HUES6 (cell line): Measurements from ENCODE around the gene C10orf62.

ENCODE experiments used
- H3K27ac ChIP-seq: 2 replicates; pipeline ENCODE4 v1.7.0; 2013; ENCODE audit warnings: low read depth, mild to moderate bottlenecking, low read length, inconsistent platforms
- H3K27me3 ChIP-seq: 2 replicates; pipeline ENCODE4 v1.6.1; 2013; ENCODE audit warnings: low read length; ENCODE audit not compliant: control insufficient read depth, insufficient read depth
- H3K36me3 ChIP-seq: 2 replicates; pipeline ENCODE4 v1.6.1; 2013; ENCODE audit warnings: low read length; ENCODE audit not compliant: control insufficient read depth, insufficient read depth
- H3K4me1 ChIP-seq: 2 replicates; pipeline ENCODE4 v1.6.1; 2013; ENCODE audit warnings: low read length; ENCODE audit not compliant: control insufficient read depth, insufficient read depth
- H3K4me3 ChIP-seq: 2 replicates; pipeline ENCODE4 v1.5.1; 2013; ENCODE audit warnings: low read depth, low read length
- H3K9ac ChIP-seq: one replicate; pipeline ENCODE4 v1.6.1; 2013; ENCODE audit warnings: mild to moderate bottlenecking, low read length
- H3K9me3 ChIP-seq: 2 replicates; pipeline ENCODE4 v1.6.1; 2013; ENCODE audit warnings: low read depth, low read length; ENCODE audit not compliant: control insufficient read depth, insufficient read depth

The C10orf62 gene, protein sequence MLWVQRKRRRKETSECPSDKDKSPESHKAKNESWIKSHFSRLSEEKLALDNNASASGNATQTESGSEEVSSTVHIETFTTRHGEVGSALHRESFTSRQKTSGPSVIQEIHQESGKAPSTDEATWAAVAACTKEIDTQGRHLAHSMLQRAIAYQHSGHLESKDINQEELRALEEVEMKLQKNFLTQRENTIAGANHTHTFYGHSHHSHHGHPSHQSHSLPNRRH

DNA sequence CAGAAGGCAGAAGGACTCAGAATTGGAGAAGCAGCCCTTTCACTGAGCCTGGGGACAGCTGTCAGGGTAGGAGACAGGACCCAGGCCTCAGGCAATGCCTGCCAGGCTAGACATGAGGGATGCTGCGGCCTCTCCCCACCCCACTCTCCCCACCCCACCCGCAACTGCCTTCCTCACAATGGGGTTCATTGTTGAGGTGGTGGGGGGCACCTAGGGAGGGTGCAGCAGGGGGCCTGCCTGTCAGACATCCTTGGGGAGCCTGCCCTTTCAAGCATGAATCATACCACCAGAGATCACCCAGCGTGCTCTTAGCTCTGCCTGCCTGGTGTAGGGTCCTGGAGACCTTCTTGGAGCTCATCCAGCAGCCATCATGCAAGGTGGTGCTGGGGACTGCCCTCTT is at the start of gene C10orf62:
Gene C10orf62, plus strand, starts transcription at position 243 of the 400 bp plus-strand sequence. CDS start 177 bp downstream, outside the sequence.
- Histone ChIP-seq H3K36me3 (no peaks in the 10 kb centered on the region), H3K4me1 (no peaks in the 10 kb centered on the region), H3K9me3 (no peaks in the 10 kb centered on the region), H3K27ac (no peak within 1 kb of the TSS), H3K4me3 (no peak within 1 kb of the TSS), H3K27me3 (no peaks in the 10 kb centered on the region), H3K9ac (no peak within 1 kb of the TSS)

DNA sequence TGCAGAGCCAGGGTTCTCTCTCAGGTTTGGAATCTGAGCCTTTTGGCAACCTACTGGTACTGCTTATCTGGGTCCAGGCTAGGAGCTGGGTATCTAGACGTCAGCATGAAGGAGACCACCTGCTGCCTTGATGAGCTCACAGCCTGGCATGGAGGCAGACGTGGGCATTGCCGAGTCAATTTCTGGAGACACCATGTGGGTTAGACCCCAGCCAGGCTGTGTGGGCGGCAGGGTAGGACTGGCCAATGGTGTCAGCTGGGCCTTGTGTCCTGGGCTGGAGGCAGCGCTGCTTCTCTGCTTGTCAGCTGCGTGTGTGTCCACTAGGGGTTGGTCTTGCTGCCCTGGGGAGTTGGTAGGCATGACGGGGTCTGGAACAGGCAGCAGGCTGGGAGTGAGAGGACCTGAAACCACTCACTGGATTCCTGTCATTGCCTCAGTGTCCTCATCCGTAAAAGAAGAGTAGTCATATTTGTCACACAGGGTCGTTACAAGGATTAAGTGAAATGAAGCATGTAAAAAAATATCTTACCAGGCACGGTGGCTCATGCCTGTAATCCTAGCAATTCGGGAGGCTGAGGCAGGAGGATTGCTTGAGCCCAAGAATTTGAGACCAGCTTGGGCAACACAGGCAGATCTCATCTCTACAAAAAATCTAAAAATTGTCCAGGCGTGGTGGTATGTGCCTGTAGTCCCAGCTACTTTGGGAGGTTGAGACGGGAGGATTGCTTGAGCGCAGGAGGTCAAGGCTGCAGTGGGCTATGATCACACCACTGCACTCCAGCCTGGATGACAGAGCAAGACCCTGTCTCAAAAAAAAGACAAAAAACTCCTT is 48.6 kb upstream of the C10orf62 start:
- H3K9ac ChIP-seq: no peak overlapping the region
- no peaks in the 10 kb centered on the region for H3K27me3 ChIP-seq
- no peak overlapping the region for H3K4me3 ChIP-seq
- no peaks in the 10 kb centered on the region for H3K9me3 ChIP-seq
- no peak overlapping the region for H3K27ac ChIP-seq
- H3K36me3 ChIP-seq: no peaks in the 10 kb centered on the region
- peaks cover 42% of the 10 kb centered on the region for H3K4me1 ChIP-seq

DNA sequence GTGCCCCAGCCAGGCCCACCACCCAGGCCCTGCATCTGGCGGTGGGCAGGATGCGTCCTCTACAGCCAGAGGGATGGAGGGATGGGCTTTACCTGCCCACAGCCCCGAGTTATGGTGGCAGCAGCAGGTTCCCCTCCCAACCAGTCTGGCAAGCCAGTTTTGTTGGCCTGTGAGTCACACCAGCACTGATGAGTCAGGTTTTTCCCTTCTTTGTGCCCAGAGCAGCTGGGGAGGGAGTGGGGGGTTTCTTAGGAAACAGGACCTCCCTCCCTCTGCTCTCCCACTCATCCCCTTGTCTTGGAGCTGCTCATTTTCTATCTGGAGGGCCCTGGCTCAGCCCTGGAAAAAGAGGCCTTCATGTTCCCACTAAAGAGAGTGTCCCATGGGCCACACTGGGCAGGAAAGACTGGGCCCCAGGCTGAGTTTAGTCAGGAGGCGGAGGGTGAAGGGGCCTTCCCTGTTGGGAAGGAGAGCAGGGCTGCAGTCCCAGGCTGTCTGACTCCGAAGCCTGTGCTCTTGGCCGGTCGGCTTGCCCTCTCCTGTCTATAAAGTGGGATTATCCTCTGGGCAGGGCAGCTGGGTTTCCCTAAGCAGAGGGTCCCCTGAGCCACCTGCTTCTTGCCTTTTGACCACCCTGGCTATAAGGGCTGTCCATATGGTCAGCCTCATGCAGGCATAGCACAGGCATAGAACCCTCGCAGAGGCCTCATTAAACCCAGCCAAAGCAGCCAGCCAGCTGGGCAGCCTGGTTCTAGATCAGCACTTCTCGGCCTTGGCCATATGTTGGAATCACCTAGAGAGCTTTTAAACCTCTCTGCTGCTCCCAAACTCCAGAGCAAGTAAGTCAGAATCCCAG is 47.1 kb upstream of the C10orf62 start:
- Histone ChIP-seq H3K4me1 (peaks cover 42% of the 10 kb centered on the region), H3K4me3 (no peak overlapping the region), H3K9me3 (no peaks in the 10 kb centered on the region), H3K9ac (peak overlapping the region; percentile 69), H3K27me3 (no peaks in the 10 kb centered on the region), H3K27ac (peak overlapping the region; percentile 58), H3K36me3 (no peaks in the 10 kb centered on the region)

DNA sequence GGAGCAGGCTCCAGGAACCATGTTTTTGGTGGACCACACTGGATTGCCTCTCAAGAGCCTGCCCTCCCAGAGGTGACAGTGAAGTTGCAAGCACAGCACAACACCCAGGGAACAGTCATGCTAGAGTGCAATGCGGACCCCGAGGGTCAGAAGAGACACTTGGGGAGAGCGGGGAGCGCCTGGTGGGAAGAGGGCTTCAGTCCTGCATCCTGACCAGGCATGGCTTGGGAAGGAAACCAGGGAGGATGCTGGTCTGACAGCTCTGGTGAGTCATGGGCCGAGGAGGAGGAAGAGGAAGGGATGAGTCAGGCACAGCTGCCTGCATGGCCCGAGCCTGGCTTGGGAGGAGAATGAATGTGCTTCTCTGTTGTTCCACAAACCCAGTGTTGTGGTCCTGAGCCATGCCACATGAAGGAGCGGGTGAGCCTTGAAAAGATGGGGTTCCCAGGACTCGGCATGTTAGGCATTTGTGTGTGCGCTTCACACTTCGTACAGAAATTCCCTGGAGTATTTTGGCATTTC is 46.4 kb upstream of the C10orf62 start:
- Histone ChIP-seq H3K9me3 (no peaks in the 10 kb centered on the region), H3K27ac (peak overlapping the region; percentile 58; the same call in 1 of the 2 replicates), H3K36me3 (no peaks in the 10 kb centered on the region), H3K4me3 (no peak overlapping the region), H3K4me1 (peaks cover 45% of the 10 kb centered on the region), H3K27me3 (no peaks in the 10 kb centered on the region), H3K9ac (peak overlapping the region; percentile 69)

DNA sequence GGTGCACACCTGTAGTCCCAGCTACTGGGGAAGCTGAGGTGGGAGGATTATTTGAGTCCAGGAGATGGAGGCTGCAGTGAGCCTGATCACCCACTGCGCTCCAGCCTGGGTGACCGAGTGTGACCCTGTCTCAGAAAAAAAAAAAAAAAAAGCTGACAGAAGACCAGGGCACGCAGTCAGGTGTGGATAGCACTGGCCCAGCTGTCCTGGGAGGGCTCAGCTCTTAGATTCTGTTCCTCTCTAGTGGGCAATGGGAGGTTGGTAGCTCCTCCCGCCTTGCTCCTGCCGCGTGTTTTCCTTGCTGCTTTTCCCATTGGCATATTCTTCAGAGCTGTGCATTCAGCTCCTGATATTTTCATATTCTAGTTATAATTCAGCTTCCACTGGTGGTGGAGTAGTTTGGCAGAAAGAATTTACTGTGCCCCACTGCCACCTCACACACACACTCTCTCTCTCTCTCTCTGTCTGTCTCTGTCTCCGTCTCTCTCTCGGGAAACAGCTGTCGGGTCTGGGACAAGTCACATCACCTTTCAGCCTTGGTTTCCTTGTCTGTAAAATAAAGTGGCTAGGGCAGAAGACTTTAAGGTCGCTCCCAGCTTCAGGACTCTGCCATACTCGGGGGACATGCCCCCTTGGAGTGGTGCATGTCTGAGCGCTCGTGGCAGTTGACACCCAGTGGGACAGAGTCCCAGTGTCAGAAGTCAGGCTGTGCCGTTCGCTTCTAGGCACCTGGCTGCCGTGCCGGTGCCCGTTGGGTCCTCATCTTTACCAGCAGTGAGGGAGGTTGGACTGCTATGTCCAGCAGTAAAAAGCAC is 42.9 kb upstream of the C10orf62 start:
- no peak overlapping the region for H3K9ac ChIP-seq
- peaks cover 53% of the 10 kb centered on the region for H3K4me1 ChIP-seq
- H3K27ac ChIP-seq: no peak overlapping the region
- H3K36me3 ChIP-seq: no peaks in the 10 kb centered on the region
- H3K27me3 ChIP-seq: no peaks in the 10 kb centered on the region
- no peaks in the 10 kb centered on the region for H3K9me3 ChIP-seq
- H3K4me3 ChIP-seq: no peak overlapping the region

DNA sequence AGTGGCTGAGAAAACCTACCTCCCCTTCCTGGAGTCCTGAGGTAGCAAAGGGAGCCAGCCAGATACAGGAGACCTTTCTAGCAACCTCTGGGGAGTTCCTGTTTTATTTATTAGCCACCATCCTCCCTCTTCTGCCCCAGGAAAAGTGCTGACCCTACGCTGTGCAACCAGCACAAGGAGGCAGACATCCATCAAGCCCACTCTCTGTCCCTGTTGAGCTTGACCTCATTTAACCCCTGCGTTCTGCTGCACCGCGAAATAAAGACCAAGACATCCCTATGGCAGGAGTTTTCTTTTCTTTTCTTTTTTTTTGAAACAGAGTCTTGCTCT is 42.3 kb upstream of the C10orf62 start:
- Histone ChIP-seq H3K4me1 (peaks cover 49% of the 10 kb centered on the region), H3K9ac (no peak overlapping the region), H3K9me3 (no peaks in the 10 kb centered on the region), H3K36me3 (no peaks in the 10 kb centered on the region), H3K27me3 (no peaks in the 10 kb centered on the region), H3K4me3 (no peak overlapping the region), H3K27ac (no peak overlapping the region)

DNA sequence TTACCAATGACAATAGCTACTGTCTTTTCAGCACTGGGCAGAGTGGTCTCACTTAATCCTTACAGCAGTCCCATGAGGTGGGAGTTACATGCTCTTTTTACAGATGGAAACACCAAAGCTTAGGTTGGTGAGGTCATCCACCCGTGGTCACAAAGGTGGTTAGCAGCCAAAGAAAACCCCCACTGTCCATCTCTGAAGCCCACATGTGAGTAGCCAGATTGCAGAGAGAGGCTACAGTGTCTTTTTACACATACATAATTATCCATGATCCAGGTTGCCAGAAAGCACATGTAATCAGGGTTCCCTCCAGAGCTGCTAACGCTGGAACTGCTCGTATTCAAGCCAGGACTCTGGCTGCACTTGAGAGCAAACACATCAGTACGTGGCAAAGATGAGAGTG is 41.6 kb upstream of the C10orf62 start:
- H3K27ac ChIP-seq: no peak overlapping the region
- H3K4me1 ChIP-seq: peaks cover 42% of the 10 kb centered on the region
- no peak overlapping the region for H3K9ac ChIP-seq
- no peaks in the 10 kb centered on the region for H3K27me3 ChIP-seq
- H3K36me3 ChIP-seq: no peaks in the 10 kb centered on the region
- no peak overlapping the region for H3K4me3 ChIP-seq
- H3K9me3 ChIP-seq: no peaks in the 10 kb centered on the region

DNA sequence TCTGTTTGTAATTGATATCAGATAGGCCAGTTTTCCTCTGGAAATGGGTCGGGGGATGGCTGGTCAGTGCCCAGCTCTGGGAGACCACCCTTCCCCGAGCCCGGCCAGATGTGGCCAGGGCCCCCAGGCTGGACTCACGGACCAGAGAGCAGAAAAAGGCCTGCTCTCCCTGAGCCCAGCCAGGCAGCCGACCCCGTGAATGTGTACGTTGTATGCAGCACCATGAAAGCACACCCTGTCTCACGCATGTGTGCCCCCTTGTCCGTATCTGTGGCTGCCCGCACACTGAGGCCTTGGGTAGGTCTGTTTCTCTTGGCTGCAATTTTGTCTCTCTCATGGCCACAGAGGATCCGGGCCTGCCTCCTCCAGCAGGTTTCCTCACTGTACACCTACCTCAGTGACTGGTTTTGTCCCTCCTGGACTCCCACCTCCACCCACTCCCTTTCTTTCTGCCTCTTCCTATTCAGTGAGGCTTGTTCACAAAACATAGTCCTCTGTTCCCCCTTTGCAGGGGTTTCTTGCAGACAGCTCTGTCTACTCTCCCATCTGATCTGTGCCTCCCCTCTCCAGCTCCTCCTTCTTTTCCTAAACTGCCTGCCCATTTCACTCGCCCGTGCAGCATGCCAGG is 40.6 kb upstream of the C10orf62 start:
- Histone ChIP-seq H3K9ac (no peak overlapping the region), H3K36me3 (no peaks in the 10 kb centered on the region), H3K27me3 (no peaks in the 10 kb centered on the region), H3K9me3 (no peaks in the 10 kb centered on the region), H3K4me3 (no peak overlapping the region), H3K4me1 (peaks cover 38% of the 10 kb centered on the region), H3K27ac (peak overlapping the region; percentile 14; the same call in 1 of the 2 replicates)

DNA sequence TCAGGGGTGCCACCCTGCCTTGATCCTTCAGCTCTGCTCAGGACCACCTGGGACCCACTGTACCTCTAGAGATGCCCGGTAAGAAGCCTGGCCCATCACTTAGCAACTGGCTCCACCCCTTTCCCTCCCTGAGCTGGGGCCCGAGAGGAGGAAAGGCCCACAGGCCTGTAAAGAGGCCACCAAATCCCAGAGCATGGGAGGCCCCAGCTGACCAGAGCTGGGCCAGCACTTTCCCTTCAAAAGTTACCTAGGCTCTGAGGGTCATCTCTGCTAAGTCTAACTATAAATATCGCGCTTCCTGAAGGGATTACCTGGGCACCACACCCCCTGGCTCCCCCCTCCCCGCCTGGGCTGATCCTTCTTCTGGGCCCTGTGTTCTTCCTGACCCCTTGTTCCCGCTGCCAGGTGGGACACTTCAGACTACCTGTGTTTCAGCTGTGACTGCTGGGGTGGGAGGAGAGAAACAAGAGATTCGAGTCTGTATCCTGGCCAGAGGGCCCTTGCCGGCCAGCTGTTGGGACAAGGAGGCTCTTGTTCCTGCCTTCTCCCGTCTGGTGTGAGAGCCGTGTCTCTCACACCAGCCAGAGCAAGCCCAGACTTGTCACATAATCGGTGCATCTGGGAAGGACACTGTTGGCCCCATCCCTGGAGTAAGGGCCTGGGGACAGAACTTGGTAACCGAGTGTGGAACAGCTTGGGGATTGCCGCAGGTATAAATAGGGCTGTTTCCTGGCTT is 39.8 kb upstream of the C10orf62 start:
- H3K27ac ChIP-seq: peak overlapping the region; percentile 54
- H3K27me3 ChIP-seq: no peaks in the 10 kb centered on the region
- H3K4me1 ChIP-seq: peaks cover 37% of the 10 kb centered on the region
- no peaks in the 10 kb centered on the region for H3K36me3 ChIP-seq
- H3K9ac ChIP-seq: peak overlapping the region; percentile 65
- H3K4me3 ChIP-seq: no peak overlapping the region
- no peaks in the 10 kb centered on the region for H3K9me3 ChIP-seq
